A549 treated with dexamethasone at 1 μM for 4 hours (cell line): ENCODE data around the gene QKI. TPM values are rescaled to one million over a fixed set of nuclear protein-coding genes. Genes with fewer than 3 reads are reported as not detected.

Experiments
- total RNA-seq: library from RNA; stranded (reverse); fragments of 200-300 nt; extraction: Qiagen RNA extraction; gene quantifications from 5 replicates; pipeline ENCODE4 v1.2.3, GENCODE V29; 2022

The QKI gene
- 39.4 to 74.1 TPM (median 64.1 TPM) in 5 replicates for total RNA-seq

GRCh38 chr6:163414117-163414945, at the start of gene QKI:
TSS of gene QKI (plus strand) at chr6:163414718. CDS start at chr6:163415194, 476 bp downstream.

